GM23338 (cell line): Measurements from ENCODE around the gene PLEKHM1. TPM values are rescaled to one million over a fixed set of nuclear protein-coding genes. Genes with fewer than 3 reads are reported as not detected.

Source experiments
- ATAC-seq: fragments of 200-7000 bp; cut with Tn5 transposase; 3 replicates; pipeline ENCODE4 v1.9.1; 2020
- DNase-seq: peaks from one replicate; pipeline ENCODE4 v3.0.0-alpha.2; 2015; ENCODE audit warnings: low spot score
- H2AFZ ChIP-seq: fragments of 200-600 bp; sonication (generic); 2 replicates; pipeline ENCODE4 v1.8.0; 2016; ENCODE audit warnings: antibody characterized with exemption, mild to moderate bottlenecking, moderate library complexity
- H3F3A ChIP-seq: fragments of 200-600 bp; sonication (generic); replicated peaks from 2 replicates; pipeline ENCODE4 v1.8.0; 2017; ENCODE audit warnings: antibody characterized with exemption, mixed run types, low read depth
- H3K27ac ChIP-seq: fragments of 200-600 bp; sonication (generic); 2 replicates; pipeline ENCODE4 v1.6.1; 2016; ENCODE audit warnings: low read depth
- H3K27me3 ChIP-seq: fragments of 200-600 bp; sonication (generic); 2 replicates; pipeline ENCODE4 v1.8.0; 2016; ENCODE audit warnings: mild to moderate bottlenecking, mixed run types, moderate library complexity; ENCODE audit not compliant: insufficient read depth
- H3K36me3 ChIP-seq: fragments of 200-600 bp; sonication (generic); 2 replicates; pipeline ENCODE4 v1.8.0; 2016; ENCODE audit warnings: mild to moderate bottlenecking; ENCODE audit not compliant: insufficient read depth
- H3K4me1 ChIP-seq: fragments of 200-600 bp; sonication (generic); 2 replicates; pipeline ENCODE4 v1.8.0; 2016; ENCODE audit warnings: mild to moderate bottlenecking, moderate library complexity; ENCODE audit not compliant: insufficient read depth
- H3K4me2 ChIP-seq: fragments of 200-600 bp; sonication (generic); 2 replicates; pipeline ENCODE4 v1.7.1; 2017; ENCODE audit warnings: mixed run types
- H3K4me3 ChIP-seq: fragments of 200-600 bp; sonication (generic); 2 replicates; pipeline ENCODE4 v1.6.1; 2016; ENCODE audit warnings: mixed run types
- H3K79me2 ChIP-seq: fragments of 200-600 bp; sonication (generic); replicated peaks from 2 replicates; pipeline ENCODE4 v1.8.0; 2017; ENCODE audit warnings: mild to moderate bottlenecking; ENCODE audit not compliant: insufficient read depth
- H3K9me2 ChIP-seq: fragments of 200-600 bp; sonication (generic); 2 replicates; pipeline ENCODE4 v1.8.0; 2017; ENCODE audit not compliant: insufficient read depth
- H4K20me1 ChIP-seq: fragments of 200-600 bp; sonication (generic); replicated peaks from 2 replicates; pipeline ENCODE4 v1.8.0; 2017; ENCODE audit warnings: mild to moderate bottlenecking; ENCODE audit not compliant: insufficient read depth
- H3K27ac Mint-ChIP-seq: 2 replicates; pipeline ENCODE4 v1.8.0; 2020; ENCODE audit warnings: inconsistent platforms, mild to moderate bottlenecking, moderate library complexity, mixed read lengths
- H3K27me3 Mint-ChIP-seq: 3 replicates; pipeline ENCODE4 v1.8.0; 2022; ENCODE audit warnings: low read depth, mild to moderate bottlenecking, moderate library complexity, mixed read lengths, inconsistent platforms; ENCODE audit not compliant: insufficient read depth, poor library complexity
- H3K36me3 Mint-ChIP-seq: 3 replicates; pipeline ENCODE4 v1.8.0; 2021; ENCODE audit warnings: low read depth, mild to moderate bottlenecking, inconsistent platforms, moderate library complexity, mixed read lengths
- H3K4me1 Mint-ChIP-seq: 3 replicates; pipeline ENCODE4 v1.8.0; 2020; ENCODE audit warnings: mild to moderate bottlenecking, inconsistent platforms, mixed read lengths
- H3K4me3 Mint-ChIP-seq: 3 replicates; pipeline ENCODE4 v1.8.0; 2021; ENCODE audit warnings: moderate library complexity, mild to moderate bottlenecking, inconsistent platforms, mixed read lengths
- H3K9me3 Mint-ChIP-seq: 3 replicates; pipeline ENCODE4 v1.8.0; 2020; ENCODE audit warnings: moderate library complexity, mild to moderate bottlenecking, inconsistent platforms, mixed read lengths
- CREB1 ChIP-seq: fragments of 250-450 bp; sonication (Bioruptor Pico); IDR thresholded peaks from 2 replicates; pipeline ENCODE4 v1.5.0; 2020; ENCODE audit warnings: low read depth, mild to moderate bottlenecking, moderate library complexity
- NANOG ChIP-seq: IDR thresholded peaks from 2 replicates; pipeline ENCODE4 v1.6.1; 2016; ENCODE audit warnings: antibody characterized with exemption, borderline replicate concordance
- POLR2AphosphoS5 ChIP-seq: IDR thresholded peaks from 2 replicates; pipeline ENCODE4 v1.6.1; 2016; ENCODE audit warnings: antibody characterized with exemption, low read depth
- STAT1 ChIP-seq: IDR thresholded peaks from one replicate; pipeline ENCODE4 v1.6.1; 2016; ENCODE audit warnings: antibody characterized with exemption; ENCODE audit not compliant: unreplicated experiment
- ZNF114 ChIP-seq: fragments of 250-450 bp; sonication (Bioruptor Pico); IDR thresholded peaks from 2 replicates; pipeline ENCODE4 v1.5.0; 2020; ENCODE audit warnings: mild to moderate bottlenecking, moderate library complexity
- ZNF331 ChIP-seq: fragments of 250-450 bp; sonication (Bioruptor Pico); IDR thresholded peaks from 2 replicates; pipeline ENCODE4 v1.5.0; 2020; ENCODE audit warnings: low read depth, mild to moderate bottlenecking, moderate library complexity
- polyA plus RNA-seq: library from polyadenylated mRNA; unstranded; fragments of >200 nt; fragmentation: Nextera tagmentation; extraction: Ambion mirVana; gene quantifications from 2 replicates; pipeline ENCODE4 v1.2.1, GENCODE V29; 2016
- total RNA-seq: library from RNA; depleted of rRNA; stranded (reverse); fragments of >200 nt; shearing (Covaris generic); gene quantifications from 2 replicates; pipeline ENCODE4 v1.2.3, GENCODE V29; 2014
- TF ChIP-seq, protein P1 (sequence below), 2 experiments: fragments of 200-600 bp in 1 of 2; sonication (generic) in 1 of 2; conservative IDR thresholded peaks; 2 replicates each; pipeline versions ENCODE4 v1.5.1 to v1.6.1; 2016 to 2017; ENCODE audit warnings: antibody characterized with exemption in 2 of 2, low read depth in 2 of 2, mild to moderate bottlenecking in 2 of 2, moderate library complexity in 1 of 2
- TF ChIP-seq, protein P2 (sequence below): IDR thresholded peaks from 2 replicates; pipeline ENCODE4 v1.6.1; 2016; ENCODE audit warnings: antibody characterized with exemption
- TF ChIP-seq, protein P3 (sequence below): fragments of 250-450 bp; sonication (Bioruptor Pico); IDR thresholded peaks from 2 replicates; pipeline ENCODE4 v1.5.0; 2020; ENCODE audit warnings: mild to moderate bottlenecking, moderate library complexity

Gene PLEKHM1
- total and polyA plus RNA-seq, 2 experiments from 2014 or later: 4.4 to 17.9 TPM

DNA sequence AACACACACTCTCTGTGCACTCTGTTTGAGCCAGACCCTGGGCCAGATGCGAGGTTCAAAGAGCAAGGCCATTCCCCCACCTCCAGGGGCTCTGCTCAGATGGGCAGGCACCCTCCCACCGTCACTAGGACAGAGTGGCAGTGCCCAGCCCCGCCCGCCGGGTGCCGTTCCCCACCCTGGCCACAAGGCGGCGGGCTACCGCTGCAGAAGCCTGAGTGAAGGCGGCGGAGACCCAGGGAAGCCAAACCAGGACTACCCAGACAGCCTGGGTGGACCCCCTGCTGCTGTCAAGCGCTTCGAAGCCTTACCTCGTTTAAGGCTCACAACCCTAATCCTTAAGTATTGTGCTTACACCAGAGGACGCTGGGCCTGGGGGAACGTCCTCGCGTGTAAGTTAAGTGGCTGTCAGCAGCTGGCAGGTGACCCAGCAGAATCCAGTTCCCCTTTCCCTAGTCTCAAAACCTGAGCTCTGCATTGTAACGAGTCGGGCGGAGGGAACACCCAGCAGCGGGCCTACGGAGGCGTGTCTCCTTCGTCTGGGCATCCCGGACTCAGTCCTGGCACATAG is 62.4 kb downstream of the PLEKHM1 start:
- Histone ChIP-seq H3F3A (peaks cover 29% of the 10 kb centered on the region), H3K27ac (no peak overlapping the region), H3K4me1 (peaks cover 21% of the 10 kb centered on the region), H3K79me2 (no peaks in the 10 kb centered on the region; the same call in 1 of the 2 replicates), H3K36me3 (no peaks in the 10 kb centered on the region), H3K9me2 (no peaks in the 10 kb centered on the region), H4K20me1 (no peaks in the 10 kb centered on the region), H2AFZ (no peak overlapping the region), H3K4me2 (peak overlapping the region; percentile 94), H3K4me3 (peak overlapping the region; percentile 84), H3K27me3 (peaks cover 40% of the 10 kb centered on the region)
- ATAC-seq: peak; percentile 8
- H3K27me3 Mint-ChIP-seq: peaks cover 42% of the 10 kb centered on the region
- H3K27ac Mint-ChIP-seq: no peak overlapping the region
- peaks cover 6% of the 10 kb centered on the region for H3K9me3 Mint-ChIP-seq
- peak overlapping the region; percentile 65 for H3K4me3 Mint-ChIP-seq
- peaks cover 45% of the 10 kb centered on the region for H3K4me1 Mint-ChIP-seq
- DNase-seq: peak; percentile 85
- H3K36me3 Mint-ChIP-seq: peaks cover 7% of the 10 kb centered on the region; the same call in 2 of the 3 replicates
- TF ChIP-seq STAT1 (no peak), POLR2AphosphoS5 (no peak), ZNF331 (no peak)
- TF ChIP-seq, protein P1, sequence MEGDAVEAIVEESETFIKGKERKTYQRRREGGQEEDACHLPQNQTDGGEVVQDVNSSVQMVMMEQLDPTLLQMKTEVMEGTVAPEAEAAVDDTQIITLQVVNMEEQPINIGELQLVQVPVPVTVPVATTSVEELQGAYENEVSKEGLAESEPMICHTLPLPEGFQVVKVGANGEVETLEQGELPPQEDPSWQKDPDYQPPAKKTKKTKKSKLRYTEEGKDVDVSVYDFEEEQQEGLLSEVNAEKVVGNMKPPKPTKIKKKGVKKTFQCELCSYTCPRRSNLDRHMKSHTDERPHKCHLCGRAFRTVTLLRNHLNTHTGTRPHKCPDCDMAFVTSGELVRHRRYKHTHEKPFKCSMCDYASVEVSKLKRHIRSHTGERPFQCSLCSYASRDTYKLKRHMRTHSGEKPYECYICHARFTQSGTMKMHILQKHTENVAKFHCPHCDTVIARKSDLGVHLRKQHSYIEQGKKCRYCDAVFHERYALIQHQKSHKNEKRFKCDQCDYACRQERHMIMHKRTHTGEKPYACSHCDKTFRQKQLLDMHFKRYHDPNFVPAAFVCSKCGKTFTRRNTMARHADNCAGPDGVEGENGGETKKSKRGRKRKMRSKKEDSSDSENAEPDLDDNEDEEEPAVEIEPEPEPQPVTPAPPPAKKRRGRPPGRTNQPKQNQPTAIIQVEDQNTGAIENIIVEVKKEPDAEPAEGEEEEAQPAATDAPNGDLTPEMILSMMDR (conservative IDR thresholded peaks at IDR 0.05; ENCODE audit: low read depth in 2 of 2): peak; percentile 90 to 98
- TF ChIP-seq, protein P2, sequence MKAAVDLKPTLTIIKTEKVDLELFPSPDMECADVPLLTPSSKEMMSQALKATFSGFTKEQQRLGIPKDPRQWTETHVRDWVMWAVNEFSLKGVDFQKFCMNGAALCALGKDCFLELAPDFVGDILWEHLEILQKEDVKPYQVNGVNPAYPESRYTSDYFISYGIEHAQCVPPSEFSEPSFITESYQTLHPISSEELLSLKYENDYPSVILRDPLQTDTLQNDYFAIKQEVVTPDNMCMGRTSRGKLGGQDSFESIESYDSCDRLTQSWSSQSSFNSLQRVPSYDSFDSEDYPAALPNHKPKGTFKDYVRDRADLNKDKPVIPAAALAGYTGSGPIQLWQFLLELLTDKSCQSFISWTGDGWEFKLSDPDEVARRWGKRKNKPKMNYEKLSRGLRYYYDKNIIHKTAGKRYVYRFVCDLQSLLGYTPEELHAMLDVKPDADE: no peak

DNA sequence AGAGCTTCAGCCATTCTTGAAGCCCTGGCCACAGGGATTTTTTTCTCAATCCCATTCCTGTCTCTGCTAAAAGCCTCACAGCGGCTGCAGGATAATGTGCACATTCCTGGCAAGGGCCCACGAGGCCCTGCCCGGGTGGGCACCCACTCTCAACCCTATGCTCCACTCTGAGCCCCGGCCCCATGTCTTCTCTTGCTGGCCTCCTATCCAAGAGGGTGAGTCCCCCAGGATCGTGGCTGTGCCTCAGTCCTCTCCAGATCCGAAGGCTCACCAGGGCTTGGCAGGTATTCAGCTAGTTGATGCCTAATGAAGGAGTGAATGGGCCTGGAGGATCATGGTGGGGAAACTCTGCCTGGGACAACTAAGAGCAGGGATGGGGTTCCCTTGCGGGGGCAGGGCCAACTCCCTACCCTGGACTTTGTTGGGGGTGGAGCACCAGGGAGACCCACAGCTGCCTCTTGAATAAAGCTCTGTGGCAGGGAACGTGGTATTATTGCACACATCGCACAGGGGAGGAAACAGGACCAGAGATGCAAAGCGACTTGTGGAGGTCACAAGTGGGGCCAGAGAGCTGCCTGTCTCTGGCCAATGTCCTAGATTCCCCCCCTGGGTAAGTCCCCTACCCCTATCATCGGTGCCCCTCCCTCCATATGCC is 63.2 kb downstream of the PLEKHM1 start:
- peaks cover 10% of the 10 kb centered on the region for H3K36me3 Mint-ChIP-seq
- H3K9me2 ChIP-seq: no peaks in the 10 kb centered on the region
- H3K27ac ChIP-seq: no peak overlapping the region
- peaks cover 44% of the 10 kb centered on the region for H3K4me1 Mint-ChIP-seq
- no peak overlapping the region for H3K4me3 Mint-ChIP-seq
- H2AFZ ChIP-seq: no peak overlapping the region
- no peak for DNase-seq
- H3K36me3 ChIP-seq: no peaks in the 10 kb centered on the region
- no peaks in the 10 kb centered on the region; the same call in 1 of the 2 replicates for H3K79me2 ChIP-seq
- no peak for ATAC-seq
- TF ChIP-seq STAT1 (no peak), ZNF331 (no peak), CREB1 (no peak), NANOG (no peak), ZNF114 (no peak)
- TF ChIP-seq, protein P3, sequence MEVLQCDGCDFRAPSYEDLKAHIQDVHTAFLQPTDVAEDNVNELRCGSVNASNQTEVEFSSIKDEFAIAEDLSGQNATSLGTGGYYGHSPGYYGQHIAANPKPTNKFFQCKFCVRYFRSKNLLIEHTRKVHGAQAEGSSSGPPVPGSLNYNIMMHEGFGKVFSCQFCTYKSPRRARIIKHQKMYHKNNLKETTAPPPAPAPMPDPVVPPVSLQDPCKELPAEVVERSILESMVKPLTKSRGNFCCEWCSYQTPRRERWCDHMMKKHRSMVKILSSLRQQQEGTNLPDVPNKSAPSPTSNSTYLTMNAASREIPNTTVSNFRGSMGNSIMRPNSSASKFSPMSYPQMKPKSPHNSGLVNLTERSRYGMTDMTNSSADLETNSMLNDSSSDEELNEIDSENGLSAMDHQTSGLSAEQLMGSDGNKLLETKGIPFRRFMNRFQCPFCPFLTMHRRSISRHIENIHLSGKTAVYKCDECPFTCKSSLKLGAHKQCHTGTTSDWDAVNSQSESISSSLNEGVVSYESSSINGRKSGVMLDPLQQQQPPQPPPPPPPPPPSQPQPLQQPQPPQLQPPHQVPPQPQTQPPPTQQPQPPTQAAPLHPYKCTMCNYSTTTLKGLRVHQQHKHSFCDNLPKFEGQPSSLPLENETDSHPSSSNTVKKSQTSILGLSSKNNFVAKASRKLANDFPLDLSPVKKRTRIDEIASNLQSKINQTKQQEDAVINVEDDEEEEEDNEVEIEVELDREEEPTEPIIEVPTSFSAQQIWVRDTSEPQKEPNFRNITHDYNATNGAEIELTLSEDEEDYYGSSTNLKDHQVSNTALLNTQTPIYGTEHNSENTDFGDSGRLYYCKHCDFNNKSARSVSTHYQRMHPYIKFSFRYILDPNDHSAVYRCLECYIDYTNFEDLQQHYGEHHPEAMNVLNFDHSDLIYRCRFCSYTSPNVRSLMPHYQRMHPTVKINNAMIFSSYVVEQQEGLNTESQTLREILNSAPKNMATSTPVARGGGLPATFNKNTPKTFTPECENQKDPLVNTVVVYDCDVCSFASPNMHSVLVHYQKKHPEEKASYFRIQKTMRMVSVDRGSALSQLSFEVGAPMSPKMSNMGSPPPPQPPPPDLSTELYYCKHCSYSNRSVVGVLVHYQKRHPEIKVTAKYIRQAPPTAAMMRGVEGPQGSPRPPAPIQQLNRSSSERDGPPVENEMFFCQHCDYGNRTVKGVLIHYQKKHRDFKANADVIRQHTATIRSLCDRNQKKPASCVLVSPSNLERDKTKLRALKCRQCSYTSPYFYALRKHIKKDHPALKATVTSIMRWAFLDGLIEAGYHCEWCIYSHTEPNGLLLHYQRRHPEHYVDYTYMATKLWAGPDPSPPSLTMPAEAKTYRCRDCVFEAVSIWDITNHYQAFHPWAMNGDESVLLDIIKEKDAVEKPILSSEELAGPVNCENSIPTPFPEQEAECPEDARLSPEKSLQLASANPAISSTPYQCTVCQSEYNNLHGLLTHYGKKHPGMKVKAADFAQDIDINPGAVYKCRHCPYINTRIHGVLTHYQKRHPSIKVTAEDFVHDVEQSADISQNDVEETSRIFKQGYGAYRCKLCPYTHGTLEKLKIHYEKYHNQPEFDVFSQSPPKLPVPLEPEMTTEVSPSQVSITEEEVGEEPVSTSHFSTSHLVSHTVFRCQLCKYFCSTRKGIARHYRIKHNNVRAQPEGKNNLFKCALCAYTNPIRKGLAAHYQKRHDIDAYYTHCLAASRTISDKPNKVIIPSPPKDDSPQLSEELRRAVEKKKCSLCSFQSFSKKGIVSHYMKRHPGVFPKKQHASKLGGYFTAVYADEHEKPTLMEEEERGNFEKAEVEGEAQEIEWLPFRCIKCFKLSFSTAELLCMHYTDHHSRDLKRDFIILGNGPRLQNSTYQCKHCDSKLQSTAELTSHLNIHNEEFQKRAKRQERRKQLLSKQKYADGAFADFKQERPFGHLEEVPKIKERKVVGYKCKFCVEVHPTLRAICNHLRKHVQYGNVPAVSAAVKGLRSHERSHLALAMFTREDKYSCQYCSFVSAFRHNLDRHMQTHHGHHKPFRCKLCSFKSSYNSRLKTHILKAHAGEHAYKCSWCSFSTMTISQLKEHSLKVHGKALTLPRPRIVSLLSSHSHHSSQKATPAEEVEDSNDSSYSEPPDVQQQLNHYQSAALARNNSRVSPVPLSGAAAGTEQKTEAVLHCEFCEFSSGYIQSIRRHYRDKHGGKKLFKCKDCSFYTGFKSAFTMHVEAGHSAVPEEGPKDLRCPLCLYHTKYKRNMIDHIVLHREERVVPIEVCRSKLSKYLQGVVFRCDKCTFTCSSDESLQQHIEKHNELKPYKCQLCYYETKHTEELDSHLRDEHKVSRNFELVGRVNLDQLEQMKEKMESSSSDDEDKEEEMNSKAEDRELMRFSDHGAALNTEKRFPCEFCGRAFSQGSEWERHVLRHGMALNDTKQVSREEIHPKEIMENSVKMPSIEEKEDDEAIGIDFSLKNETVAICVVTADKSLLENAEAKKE (CRISPR knock-in tag): no peak
- TF ChIP-seq, protein P2: no peak
- no peak overlapping the region for H3K4me2 ChIP-seq
- H3K27me3 ChIP-seq: peaks cover 36% of the 10 kb centered on the region
- peaks cover 29% of the 10 kb centered on the region for H3F3A ChIP-seq
- no peaks in the 10 kb centered on the region for H4K20me1 ChIP-seq
- peaks cover 41% of the 10 kb centered on the region for H3K27me3 Mint-ChIP-seq
- no peak overlapping the region for H3K4me3 ChIP-seq
- H3K9me3 Mint-ChIP-seq: peaks cover 6% of the 10 kb centered on the region
- peaks cover 21% of the 10 kb centered on the region for H3K4me1 ChIP-seq
- H3K27ac Mint-ChIP-seq: no peak overlapping the region
